Measurements from ENCODE around the gene USP40. TPM values are rescaled to one million over a fixed set of nuclear protein-coding genes. Genes with fewer than 3 reads are reported as not detected.

USP40 gene
- total RNA-seq, result 10 to 100 TPM; 41.7 to 68.0 (median 54.2) TPM

GRCh38 chr2:233566141-233566956, at the start of gene USP40:
Gene USP40 (minus strand): TSS chr2:233566782. CDS start chr2:233565554, 1,228 bp downstream.
- TF ChIP-seq EP300 (IDR thresholded peaks at IDR 0.05) (peak; percentile 22 to 91), CTCF (IDR thresholded peaks at IDR 0.05) (peak in 1 of 5 experiments; percentile 7), POLR2A (IDR thresholded peaks at IDR 0.05) (peak; percentile 35 to 58)
- 0 to 1% methylated on average over 36 to 51 of the region's 51 CpGs for WGBS, 2 donors
- H3K9me3 ChIP-seq, result no peaks in the 10 kb centered on the region
- peak within 1 kb of the TSS; percentile 57 to 96 (median 90) for H3K27ac ChIP-seq
- H3K4me1 ChIP-seq, result peaks cover 0 to 32% (median 3%) of the 10 kb centered on the region in 4 donors
- DNase-seq (ENCODE audit: low spot score in 2 of 2), result peak; percentile 61 to 65
- H3K4me3 ChIP-seq, result peak within 1 kb of the TSS; percentile 65 to 95 (median 74)
- H3K27me3 ChIP-seq, result no peaks in the 10 kb centered on the region
- H3K36me3 ChIP-seq, result peaks cover 0 to 12% (median 0%) of the 10 kb centered on the region in 3 donors

GRCh38 chr2:233611284-233611683, 44.7 kb upstream of the USP40 start:
- H3K27me3 ChIP-seq, result no peaks in the 10 kb centered on the region
- H3K27ac ChIP-seq, result no peak overlapping the region
- no peak for DNase-seq (ENCODE audit: low spot score in 2 of 2)
- H3K36me3 ChIP-seq, result no peaks in the 10 kb centered on the region
- WGBS, 2 donors, result 82 to 88% methylated on average over 4 of the region's 4 CpGs
- no peak for TF ChIP-seq CTCF (IDR thresholded peaks at IDR 0.05)
- TF ChIP-seq EP300 (IDR thresholded peaks at IDR 0.05), result no peak
- TF ChIP-seq POLR2A (IDR thresholded peaks at IDR 0.05), result no peak
- H3K4me1 ChIP-seq, result no peaks in the 10 kb centered on the region
- H3K9me3 ChIP-seq, result peaks cover 0 to 45% (median 0%) of the 10 kb centered on the region in 4 donors
- no peak overlapping the region for H3K4me3 ChIP-seq

- peaks cover 0 to 15% (median 0%) of the 10 kb centered on the region in 4 donors for H3K9me3 ChIP-seq
- no peak overlapping the region for H3K4me3 ChIP-seq
- no peaks in the 10 kb centered on the region for H3K27me3 ChIP-seq
- TF ChIP-seq CTCF (IDR thresholded peaks at IDR 0.05), result no peak
- TF ChIP-seq POLR2A (IDR thresholded peaks at IDR 0.05), result no peak
- TF ChIP-seq EP300 (IDR thresholded peaks at IDR 0.05), result no peak
- H3K36me3 ChIP-seq, result no peaks in the 10 kb centered on the region
- H3K4me1 ChIP-seq, result no peaks in the 10 kb centered on the region
- no peak for DNase-seq (ENCODE audit: low spot score in 2 of 2)
- H3K27ac ChIP-seq, result no peak overlapping the region
- WGBS, 2 donors, result 57 to 69% methylated on average over 1 of the region's 1 CpG
These were observed 39.1 kb upstream of the USP40 start for GRCh38 chr2:233605680-233606079.

GRCh38 chr2:233604826-233605225, 38.2 kb upstream of the USP40 start:
- Histone ChIP-seq H3K27ac (no peak overlapping the region), H3K4me3 (no peak overlapping the region), H3K36me3 (no peaks in the 10 kb centered on the region), H3K27me3 (no peaks in the 10 kb centered on the region), H3K9me3 (peaks cover 0 to 8% (median 0%) of the 10 kb centered on the region in 4 donors), H3K4me1 (no peaks in the 10 kb centered on the region)
- TF ChIP-seq EP300 (IDR thresholded peaks at IDR 0.05) (no peak), POLR2A (IDR thresholded peaks at IDR 0.05) (no peak), CTCF (IDR thresholded peaks at IDR 0.05) (no peak)
- DNase-seq (ENCODE audit: low spot score in 2 of 2), result no peak
- WGBS, 2 donors, result 89 to 90% methylated on average over 3 of the region's 3 CpGs

- no peaks in the 10 kb centered on the region for H3K36me3 ChIP-seq
- no peaks in the 10 kb centered on the region for H3K4me1 ChIP-seq
- WGBS, 2 donors, result 69 to 84% methylated on average over 4 of the region's 4 CpGs
- no peaks in the 10 kb centered on the region for H3K9me3 ChIP-seq
- H3K27me3 ChIP-seq, result no peaks in the 10 kb centered on the region
- no peak overlapping the region for H3K4me3 ChIP-seq
- no peak for TF ChIP-seq EP300 (IDR thresholded peaks at IDR 0.05)
- TF ChIP-seq POLR2A (IDR thresholded peaks at IDR 0.05), result no peak
- TF ChIP-seq CTCF (IDR thresholded peaks at IDR 0.05), result no peak
- DNase-seq (ENCODE audit: low spot score in 2 of 2), result no peak
- no peak overlapping the region for H3K27ac ChIP-seq
These were observed 36.9 kb upstream of the USP40 start for GRCh38 chr2:233603520-233603919.
